MM.1S (cell line): ENCODE data around the gene TTLL6.

Experiments
- CTCF ChIP-seq: fragments of 300-600 bp; sonication (generic); IDR thresholded peaks from 2 replicates; pipeline ENCODE4 v1.5.1; 2016; ENCODE audit warnings: antibody characterized with exemption, low read length, mixed read lengths
- EZH2 ChIP-seq: fragments of 300-600 bp; sonication (generic); optimal IDR thresholded peaks from 2 replicates; pipeline ENCODE3; 2017; ENCODE audit warnings: low read depth, mild to moderate bottlenecking, antibody characterized with exemption, low read length, mixed read lengths

GRCh38 chr17:48725004-48725287 lies 92.1 kb downstream of the TTLL6 start:
- no peak for TF ChIP-seq CTCF
- no peak for TF ChIP-seq EZH2
